RCC 7860 (cell line): ENCODE results near the gene VSIR.
A peak's percentile ranks its signal among the peaks of the same experiment; 100 is the strongest.

Experiments used
- DNase-seq: peaks from one replicate; pipeline ENCODE4 v3.0.0-alpha.2; 2015; ENCODE audit warnings: low spot score
- FAIRE-seq: peaks from 2 replicates; lab custom pipeline; 2012; peaks lifted over from hg19 to GRCh38; lab: Jason Lieb, UNC

VSIR gene

DNA sequence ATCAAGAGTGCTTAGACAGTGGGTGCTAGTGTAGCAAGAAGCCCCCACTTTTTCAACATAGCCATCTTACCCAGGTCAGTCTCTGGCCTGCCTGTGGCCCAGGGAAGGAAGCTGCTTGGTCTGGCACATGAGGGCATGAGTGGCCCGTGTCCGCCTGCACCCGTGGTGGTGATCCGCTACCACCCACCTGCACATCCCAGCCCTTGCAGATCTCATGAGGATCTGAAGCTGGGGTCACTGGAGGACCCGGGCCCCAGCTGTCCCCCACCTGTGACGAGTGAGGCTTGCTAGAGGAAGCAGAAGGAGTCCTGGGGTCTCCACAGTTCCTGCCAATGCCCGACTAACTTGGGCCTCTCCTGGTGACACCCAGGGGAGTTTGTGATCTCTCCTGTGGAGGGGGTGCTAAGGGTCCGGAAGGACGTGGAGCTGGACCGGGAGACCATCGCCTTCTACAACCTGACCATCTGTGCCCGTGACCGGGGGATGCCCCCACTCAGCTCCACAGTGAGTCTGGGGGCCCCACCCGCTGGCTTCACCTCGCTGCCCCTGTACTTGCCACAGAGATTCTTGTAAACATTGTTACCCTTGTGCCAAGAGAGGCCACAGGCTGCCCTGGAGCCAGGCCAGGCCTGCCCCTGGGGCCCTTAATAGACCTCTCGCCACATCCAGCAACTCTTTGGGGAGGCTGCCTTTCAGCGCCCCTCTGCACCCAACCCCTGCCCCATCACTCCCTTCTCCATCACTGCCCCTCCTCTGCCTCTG is 10.8 kb upstream of the VSIR start:
- no peak for DNase-seq
- FAIRE-seq = no peak

- DNase-seq (no peak), FAIRE-seq (no peak)
These were observed 9.7 kb upstream of the VSIR start for GRCh38 chr10:71782917-71783490.

GRCh38 chr10:71782221-71782916 is 9.0 kb upstream of the VSIR start:
- no peak for FAIRE-seq

GRCh38 chr10:71780719-71781118 is 7.4 kb upstream of the VSIR start:
- DNase-seq (no peak), FAIRE-seq (no peak)

More at GRCh38 chr10:71782221-71782916, 9.0 kb upstream of the VSIR start:
- DNase-seq = no peak

GRCh38 chr10:71780156-71780555 is 6.8 kb upstream of the VSIR start:
- no peak for FAIRE-seq

DNA sequence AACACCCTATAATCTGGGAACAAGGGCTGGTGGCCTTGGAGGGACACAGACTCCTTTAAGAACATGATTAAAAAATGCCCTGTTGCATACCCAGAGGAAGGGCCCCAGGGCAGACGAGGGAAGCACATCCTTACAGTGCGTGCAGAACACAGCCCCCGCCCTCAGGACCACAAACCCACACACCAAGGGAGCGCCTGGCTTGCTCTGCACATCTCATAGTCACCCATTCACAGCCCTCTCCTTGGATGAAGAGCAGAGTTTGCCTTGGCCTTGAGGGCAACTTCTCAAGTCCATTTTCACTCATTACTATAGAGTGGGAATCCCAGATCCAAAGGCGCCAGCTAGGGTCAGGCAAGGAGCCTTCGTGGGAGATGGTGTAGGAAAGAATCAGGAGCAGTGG is 6.3 kb upstream of the VSIR start:
- FAIRE-seq (no peak), DNase-seq (no peak)

More at GRCh38 chr10:71780156-71780555, 6.8 kb upstream of the VSIR start:
- DNase-seq = no peak

DNA sequence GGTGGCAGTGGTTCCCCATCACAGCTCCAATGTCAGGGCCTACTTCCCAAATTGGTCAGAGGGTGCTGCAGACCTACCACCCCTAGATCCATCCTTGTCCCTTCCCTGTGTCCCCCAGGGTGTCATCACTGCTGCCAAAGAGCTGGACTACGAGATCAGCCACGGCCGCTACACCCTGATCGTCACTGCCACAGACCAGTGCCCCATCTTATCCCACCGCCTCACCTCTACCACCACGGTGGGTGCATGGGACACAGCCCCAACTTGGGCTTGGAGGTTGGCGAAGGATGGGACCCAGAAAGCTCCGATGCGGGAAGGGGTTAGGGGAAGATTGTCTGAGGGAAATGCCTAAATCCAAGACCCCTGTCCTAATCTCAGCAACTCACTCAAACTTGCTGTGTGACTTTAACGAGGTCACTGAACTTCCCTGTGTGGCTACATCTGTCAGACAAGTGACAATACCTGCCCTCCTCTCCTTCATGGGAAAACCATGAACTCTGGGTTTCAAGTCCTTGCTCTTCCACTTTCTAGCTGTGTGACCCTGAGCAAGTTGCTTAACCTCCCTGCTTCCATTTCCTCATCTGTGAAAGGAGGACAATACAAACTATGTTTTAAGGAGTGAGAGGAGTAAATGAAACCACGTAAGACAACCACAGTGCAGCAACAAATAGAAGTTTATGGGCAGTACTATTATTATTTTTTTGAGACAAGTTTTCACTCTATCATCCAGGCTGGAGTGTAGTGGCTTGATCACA is 4.9 kb upstream of the VSIR start:
- FAIRE-seq (no peak), DNase-seq (no peak)

GRCh38 chr10:71777213-71777985 is 4.1 kb upstream of the VSIR start:
- DNase-seq = no peak
- FAIRE-seq = no peak

- DNase-seq (no peak), FAIRE-seq (no peak)
These were observed 3.2 kb upstream of the VSIR start for GRCh38 chr10:71776481-71776925.

DNA sequence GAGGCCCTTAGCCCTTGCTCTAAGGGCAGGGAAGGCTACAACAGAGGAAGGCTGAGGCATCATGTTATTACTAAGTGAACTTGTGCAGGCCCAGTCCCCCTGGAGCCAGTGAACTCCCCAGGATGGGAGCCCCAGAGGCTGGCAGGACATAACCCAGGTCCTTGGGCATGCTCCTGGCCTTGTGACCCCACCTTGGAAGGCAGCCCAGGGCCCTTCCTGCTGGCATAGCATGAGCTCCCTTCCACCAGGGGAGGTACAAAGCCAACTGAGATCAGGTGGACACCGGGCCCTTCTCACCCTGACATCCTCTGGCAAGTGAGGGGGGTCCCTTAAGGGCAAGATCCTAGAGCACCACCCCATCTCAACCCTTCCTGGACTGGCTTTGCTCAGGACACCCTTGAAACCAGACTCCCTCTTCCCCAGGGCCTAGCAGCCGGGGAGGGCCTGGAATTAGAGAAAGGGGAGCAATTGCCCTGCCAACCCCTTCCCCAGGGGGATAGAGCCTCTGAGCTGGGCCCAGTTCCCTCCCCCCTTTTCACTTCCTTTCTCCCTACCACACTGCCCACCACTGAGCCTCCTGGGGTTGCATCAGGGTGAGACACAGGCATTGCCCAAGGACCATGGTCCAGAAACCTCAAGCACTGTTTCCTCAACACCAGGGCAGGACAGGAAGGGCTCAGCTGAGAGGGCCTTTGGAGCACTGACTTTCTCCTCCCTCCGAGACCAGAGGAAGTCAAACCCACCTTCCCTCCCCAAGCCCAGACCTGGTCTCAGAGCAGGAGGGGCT is 1.8 kb upstream of the VSIR start:
- DNase-seq (no peak), FAIRE-seq (no peak)

DNA sequence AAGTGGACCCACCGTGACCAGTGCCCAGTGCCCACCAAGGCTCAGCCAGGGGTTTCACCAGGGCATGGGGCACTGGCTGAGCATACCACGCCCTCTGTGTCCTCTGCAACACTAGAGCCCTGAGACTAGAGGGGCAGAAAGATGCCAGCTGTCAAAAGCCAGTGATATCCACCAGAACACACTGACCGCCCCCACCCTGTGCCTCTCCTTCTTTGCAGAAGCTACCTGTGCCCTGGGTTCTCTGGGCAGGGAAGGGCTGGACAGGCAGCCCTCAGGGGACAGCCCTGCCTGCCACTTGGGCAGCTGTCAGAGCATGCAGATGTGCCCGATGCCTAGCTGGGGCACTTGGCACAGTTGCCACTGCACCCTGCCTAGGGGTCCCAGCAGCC is 494 bp downstream of the VSIR start:
- FAIRE-seq = no peak
- no peak for DNase-seq

DNA sequence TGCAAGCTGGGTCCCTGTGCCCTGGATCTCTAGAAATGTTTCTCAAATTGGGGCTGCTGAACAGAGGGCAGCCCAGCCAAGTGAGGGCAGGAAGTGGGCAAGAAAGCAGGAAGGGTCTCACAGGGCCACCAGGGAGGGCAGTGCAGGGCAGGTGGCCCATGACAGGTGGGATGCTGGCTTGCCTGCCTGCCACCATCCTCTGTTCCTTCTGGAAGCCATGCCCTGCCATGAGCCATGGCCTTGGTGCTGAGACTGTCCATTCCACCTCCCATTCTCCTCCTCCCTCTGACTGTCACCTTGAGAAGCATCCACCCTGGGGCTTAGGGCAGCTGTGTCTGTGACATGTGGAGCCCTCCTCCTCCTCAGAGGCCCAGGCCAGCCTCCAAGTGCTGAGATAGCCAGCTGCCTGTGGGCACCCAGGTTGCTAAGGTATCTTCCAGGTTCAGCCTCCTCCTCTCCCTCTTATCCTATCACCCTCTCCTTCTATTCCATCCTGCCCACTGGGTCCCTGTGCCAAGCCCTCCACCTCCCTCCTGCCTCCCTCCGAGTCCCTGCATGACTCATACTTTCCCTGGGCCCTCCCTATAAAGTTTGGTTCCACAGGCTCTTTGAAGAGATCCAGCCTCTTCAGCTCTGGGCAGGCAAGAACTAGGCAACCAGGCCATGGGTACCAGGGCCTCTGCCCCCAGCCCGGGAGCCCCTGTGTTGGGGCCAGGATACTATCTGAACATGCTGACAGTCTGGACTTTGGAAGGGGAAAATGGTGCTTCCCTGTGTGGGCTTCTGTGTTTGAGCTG is 1.3 kb downstream of the VSIR start:
- DNase-seq (peak; percentile 63), FAIRE-seq (no peak)

DNA sequence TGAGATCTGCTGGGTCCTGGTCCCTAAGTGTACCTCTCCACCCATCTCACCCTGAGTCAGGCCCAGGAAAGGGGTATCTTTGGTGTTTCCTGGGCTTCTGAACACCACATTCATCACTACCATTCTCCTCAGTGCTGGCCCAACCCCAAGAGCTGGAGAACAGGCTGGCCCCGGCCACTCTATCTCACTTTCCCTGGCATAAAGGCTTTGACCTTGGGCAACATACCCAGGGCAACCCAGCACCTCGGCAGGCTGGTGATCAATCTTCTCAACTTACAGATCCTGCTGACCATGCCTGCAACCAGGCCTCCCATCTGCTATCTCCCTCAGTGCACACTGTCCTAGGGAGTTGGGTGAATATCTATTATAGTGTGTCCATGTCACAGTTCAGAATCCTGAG is 2.1 kb downstream of the VSIR start:
- no peak for DNase-seq

GRCh38 chr10:71770789-71771188 is 2.5 kb downstream of the VSIR start:
- FAIRE-seq = no peak

More for the DNA sequence above, 2.1 kb downstream of the VSIR start:
- no peak for FAIRE-seq

DNA sequence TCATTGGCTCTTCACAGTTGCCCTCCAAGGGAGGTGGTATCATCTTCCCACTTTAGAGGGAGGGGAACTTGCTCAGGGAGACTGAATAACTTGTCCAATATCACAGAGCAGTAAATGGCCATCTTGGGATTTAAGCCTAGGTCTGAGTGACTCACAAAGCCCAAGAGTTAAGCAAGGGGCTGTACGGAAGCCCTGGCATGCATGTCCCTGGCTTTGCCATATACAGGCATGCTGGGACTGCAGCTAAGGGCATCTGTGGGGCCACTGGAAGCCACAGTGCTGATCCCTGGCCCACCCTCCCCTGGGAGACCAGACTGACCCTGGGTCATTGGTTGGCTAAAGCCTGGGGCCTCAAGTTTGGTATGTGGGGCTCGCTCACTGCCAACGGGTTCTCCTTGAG is 3.1 kb downstream of the VSIR start:
- FAIRE-seq (no peak), DNase-seq (peak; percentile 21)

More at GRCh38 chr10:71770789-71771188, 2.5 kb downstream of the VSIR start:
- DNase-seq = no peak

DNA sequence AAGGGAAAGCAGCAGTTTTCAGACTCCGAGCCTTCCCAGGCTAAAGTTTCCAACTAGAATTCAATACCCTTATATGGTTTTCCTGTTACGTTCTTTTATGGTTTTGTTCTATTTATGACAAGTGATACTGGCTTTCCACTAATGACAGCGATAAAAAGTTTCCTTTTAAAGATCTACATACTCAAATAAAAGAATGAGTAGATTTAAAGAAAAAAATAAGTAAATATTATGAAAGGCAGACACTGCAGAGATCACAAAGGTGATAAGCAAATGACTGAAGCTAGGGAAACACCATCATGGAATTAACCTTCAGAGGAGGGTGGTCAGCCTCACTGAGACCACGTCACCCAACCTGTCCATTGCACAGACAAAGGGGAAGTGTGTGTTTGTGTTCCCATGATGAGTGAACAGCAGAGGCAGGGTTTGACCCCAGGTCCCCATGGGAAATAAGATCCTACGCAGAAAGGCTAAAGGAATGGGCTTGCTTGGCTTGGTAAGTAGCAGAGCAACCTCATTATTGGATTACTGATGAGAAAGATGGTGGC is 4.0 kb downstream of the VSIR start:
- DNase-seq (no peak), FAIRE-seq (no peak)

- FAIRE-seq (no peak), DNase-seq (peak; percentile 56)
These were observed 5.8 kb downstream of the VSIR start for GRCh38 chr10:71767420-71768035.
